Vein endothelial cell (primary cell): Measurements from ENCODE around the gene WDR49. TPM values are rescaled to one million over a fixed set of nuclear protein-coding genes. Genes with fewer than 3 reads are reported as not detected.

ENCODE experiments used
- small RNA-seq: library from RNA; depleted of rRNA; stranded (forward); fragments of <200 nt; gene quantifications from one replicate; pipeline ENCODE3, GENCODE V24; 2012
- total RNA-seq: library from RNA; depleted of rRNA; stranded (reverse); fragments of >200 nt; gene quantifications from 2 replicates; pipeline ENCODE4 v1.2.3, GENCODE V29; 2012

The WDR49 gene
- total RNA-seq, result under 0.01 and 0.10 TPM in 2 replicates

GRCh38 chr3:167653760-167654159 lies at the start of gene WDR49:
Gene WDR49, minus strand, starts transcription at chr3:167653942. Its CDS starts 517 bp downstream, at chr3:167653425.

GRCh38 chr3:167473863-167474262 lies 179.9 kb downstream of the WDR49 start, which contains the start of gene SERPINI2:
Gene SERPINI2, minus strand, starts transcription at chr3:167474042. Its CDS starts 2,208 bp downstream, at chr3:167471834.

Small RNA genes lying within 50 kb of the gene (small RNA-seq; reads per million reads assigned to genes)
- gene HMGN1P8, result not detected

Other genes with a start within 250 kb of the WDR49 start
- not detected in 2 replicates for gene SERPINI2, start 179.9 kb downstream of the WDR49 start, total RNA-seq
- 64.0 and 92.3 TPM in 2 replicates for gene PDCD10, start 81.0 kb upstream of the WDR49 start, total RNA-seq
- 0.33 and 1.1 TPM in 2 replicates for gene SERPINI1, start 81.8 kb upstream of the WDR49 start, total RNA-seq